Sigmoid colon (tissue), 4 donors: ENCODE data around the gene GPATCH8.

Experiments used
- EP300 ChIP-seq, 4 donors: sonication (generic); formaldehyde crosslinking; IDR thresholded peaks; one replicate each; pipeline ENCODE4 v1.6.1; 2017; ENCODE audit warnings: antibody characterized with exemption in 4 of 4
- POLR2AphosphoS5 ChIP-seq, 4 donors: sonication (generic); formaldehyde crosslinking; IDR thresholded peaks; one replicate each; pipeline ENCODE4 v1.6.1; 2017; ENCODE audit warnings: antibody characterized with exemption in 4 of 4
- TF ChIP-seq, protein P1 (sequence below), 4 experiments: fragments of 450-650 bp in 3 of 4; fragments of 200-600 bp in 1 of 4; IDR thresholded peaks; one replicate each; pipeline ENCODE4 v1.5.1; 2016 to 2019; ENCODE audit warnings: antibody characterized with exemption in 4 of 4, mild to moderate bottlenecking in 3 of 4, moderate library complexity in 2 of 4

GRCh38 chr17:44387804-44388203 is 115.4 kb downstream of the GPATCH8 start:
- TF ChIP-seq, protein P1, sequence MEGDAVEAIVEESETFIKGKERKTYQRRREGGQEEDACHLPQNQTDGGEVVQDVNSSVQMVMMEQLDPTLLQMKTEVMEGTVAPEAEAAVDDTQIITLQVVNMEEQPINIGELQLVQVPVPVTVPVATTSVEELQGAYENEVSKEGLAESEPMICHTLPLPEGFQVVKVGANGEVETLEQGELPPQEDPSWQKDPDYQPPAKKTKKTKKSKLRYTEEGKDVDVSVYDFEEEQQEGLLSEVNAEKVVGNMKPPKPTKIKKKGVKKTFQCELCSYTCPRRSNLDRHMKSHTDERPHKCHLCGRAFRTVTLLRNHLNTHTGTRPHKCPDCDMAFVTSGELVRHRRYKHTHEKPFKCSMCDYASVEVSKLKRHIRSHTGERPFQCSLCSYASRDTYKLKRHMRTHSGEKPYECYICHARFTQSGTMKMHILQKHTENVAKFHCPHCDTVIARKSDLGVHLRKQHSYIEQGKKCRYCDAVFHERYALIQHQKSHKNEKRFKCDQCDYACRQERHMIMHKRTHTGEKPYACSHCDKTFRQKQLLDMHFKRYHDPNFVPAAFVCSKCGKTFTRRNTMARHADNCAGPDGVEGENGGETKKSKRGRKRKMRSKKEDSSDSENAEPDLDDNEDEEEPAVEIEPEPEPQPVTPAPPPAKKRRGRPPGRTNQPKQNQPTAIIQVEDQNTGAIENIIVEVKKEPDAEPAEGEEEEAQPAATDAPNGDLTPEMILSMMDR (IDR thresholded peaks at IDR 0.05): no peak
- TF ChIP-seq POLR2AphosphoS5 (IDR thresholded peaks at IDR 0.05) (no peak), EP300 (IDR thresholded peaks at IDR 0.05) (no peak)
